Hematopoietic multipotent progenitor cell treated with erythropoietin and hydrocortisone succinate and interleukin-3 and kit ligand, for 15 days (in vitro differentiated cells): ENCODE results near the gene GSE1.
A peak's percentile ranks its signal among the peaks of the same experiment; 100 is the strongest.

ENCODE experiments used
- DNase-seq: peaks from one replicate; pipeline ENCODE4 v3.0.0-alpha.2; 2015; ENCODE audit warnings: low spot score

Gene GSE1

GRCh38 chr16:85646358-85646907 is 33.3 kb downstream of the GSE1 start:
- DNase-seq = no peak

GRCh38 chr16:85646976-85647375 is 33.9 kb downstream of the GSE1 start:
- no peak for DNase-seq

- DNase-seq = no peak
Measured at GRCh38 chr16:85648070-85648714, 35.1 kb downstream of the GSE1 start.

GRCh38 chr16:85648805-85649204 is 35.7 kb downstream of the GSE1 start:
- no peak for DNase-seq

- DNase-seq = no peak
Measured at GRCh38 chr16:85649411-85650134, 36.5 kb downstream of the GSE1 start.

- no peak for DNase-seq
Measured at GRCh38 chr16:85650135-85650843, 37.2 kb downstream of the GSE1 start.

- no peak for DNase-seq
Measured at GRCh38 chr16:85650844-85651628, 37.9 kb downstream of the GSE1 start.

GRCh38 chr16:85651629-85652430 is 38.7 kb downstream of the GSE1 start:
- no peak for DNase-seq

- DNase-seq = peak; percentile 29
Measured at GRCh38 chr16:85652431-85653221, 39.5 kb downstream of the GSE1 start.

GRCh38 chr16:85653290-85653891 is 40.3 kb downstream of the GSE1 start:
- no peak for DNase-seq

GRCh38 chr16:85654251-85655095 is 41.4 kb downstream of the GSE1 start:
- no peak for DNase-seq

GRCh38 chr16:85655216-85656129 is 42.4 kb downstream of the GSE1 start:
- no peak for DNase-seq

GRCh38 chr16:85656351-85657266 is 43.5 kb downstream of the GSE1 start:
- DNase-seq = no peak

- DNase-seq = no peak
Measured at GRCh38 chr16:85657267-85657650, 44.1 kb downstream of the GSE1 start.

GRCh38 chr16:85657996-85658395 is 44.9 kb downstream of the GSE1 start:
- no peak for DNase-seq

- no peak for DNase-seq
Measured at GRCh38 chr16:85658504-85659326, 45.6 kb downstream of the GSE1 start.
